Esophagus (tissue), 2 donors: ENCODE data around the gene MFSD12. TPM values are rescaled to one million over a fixed set of nuclear protein-coding genes. Genes with fewer than 3 reads are reported as not detected.

Source experiments
- H3K27ac ChIP-seq, 2 donors: one replicate each; pipeline ENCODE4 v1.5.1; 2013; ENCODE audit warnings: low read depth in 2 of 2, mild to moderate bottlenecking in 2 of 2, inconsistent platforms in 1 of 2, low read length in 1 of 2, moderate library complexity in 1 of 2
- H3K27me3 ChIP-seq, 2 donors: one replicate each; pipeline ENCODE4 v1.6.1; 2013; ENCODE audit warnings: low read length in 2 of 2, control low read depth in 1 of 2, mild to moderate bottlenecking in 1 of 2; ENCODE audit not compliant: insufficient read depth in 2 of 2, control insufficient read depth in 1 of 2
- H3K36me3 ChIP-seq, 2 donors: one replicate each; pipeline ENCODE4 v1.6.1; 2013; ENCODE audit warnings: low read length in 1 of 2; ENCODE audit not compliant: control insufficient read depth in 2 of 2, insufficient read depth in 2 of 2
- H3K4me1 ChIP-seq, 2 donors: one replicate each; pipeline ENCODE4 v1.6.1; 2013; ENCODE audit warnings: low read length in 1 of 2; ENCODE audit not compliant: control insufficient read depth in 2 of 2, insufficient read depth in 2 of 2
- H3K4me3 ChIP-seq, 2 donors: one replicate each; pipeline ENCODE4 v1.5.1; 2013; ENCODE audit warnings: low read length in 2 of 2, mild to moderate bottlenecking in 2 of 2, low read depth in 1 of 2, moderate library complexity in 1 of 2
- H3K9me3 ChIP-seq, 2 donors: one replicate each; pipeline ENCODE4 v1.6.1; 2013; ENCODE audit warnings: mild to moderate bottlenecking in 2 of 2, low read depth in 1 of 2, low read length in 1 of 2, moderate library complexity in 1 of 2; ENCODE audit not compliant: control insufficient read depth in 2 of 2, insufficient read depth in 1 of 2
- WGBS, 2 donors: extraction: QIAGEN DNeasy Blood & Tissue Kit; methylation state at CpG; one replicate each; pipeline ENCODE4 v1.1.7; 2013; 5-methylcytosine and 5-hydroxymethylcytosine counted together
- polyA plus RNA-seq, 2 donors: library from polyadenylated mRNA; stranded (reverse); fragments of 200-250 nt; gene quantifications; one replicate each; pipeline ENCODE4 v1.2.3, GENCODE V29; 2013
- donor health status: healthy with polysubstance abuse.
- donor health status: Bipolar disorder and iron deficiency.

MFSD12 gene
- polyA plus RNA-seq, 2 donors, result 26.8 to 27.5 TPM

DNA sequence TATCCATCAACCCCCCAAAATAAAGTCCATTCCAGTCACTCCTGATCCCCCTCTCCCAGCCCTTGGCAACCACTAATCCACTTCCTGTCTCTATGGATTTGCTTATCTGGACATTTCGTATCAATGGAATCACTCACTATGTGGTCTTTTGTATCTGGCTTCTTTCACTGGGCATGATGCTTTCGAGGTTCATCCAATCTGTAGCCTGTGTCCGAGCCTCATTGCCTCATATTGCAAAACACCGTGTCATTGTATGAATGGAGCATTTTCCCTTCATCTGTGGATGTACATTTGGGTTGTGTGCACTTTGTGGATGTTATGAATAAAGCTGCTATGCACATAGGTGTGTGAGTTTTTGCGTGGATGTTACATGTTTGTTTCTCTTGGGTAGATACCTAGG is 52.7 kb downstream of the MFSD12 start:
- Histone ChIP-seq H3K27me3 (no peaks in the 10 kb centered on the region), H3K9me3 (peaks cover 0 to 2% of the 10 kb centered on the region in 2 donors), H3K4me1 (peaks cover 10 to 19% of the 10 kb centered on the region in 2 donors), H3K36me3 (peaks cover 4 to 6% of the 10 kb centered on the region in 2 donors), H3K27ac (peak overlapping the region in 1 of 2 donors; percentile 97), H3K4me3 (no peak overlapping the region)
- WGBS, 2 donors, result 81 to 88% methylated on average over 5 of the region's 5 CpGs

- no peak overlapping the region for H3K4me3 ChIP-seq
- 84 to 86% methylated on average over 13 of the region's 13 CpGs for WGBS, 2 donors
- H3K36me3 ChIP-seq, result no peaks in the 10 kb centered on the region
- H3K9me3 ChIP-seq, result peaks cover 0 to 2% of the 10 kb centered on the region in 2 donors
- H3K27me3 ChIP-seq, result no peaks in the 10 kb centered on the region
- peaks cover 5 to 11% of the 10 kb centered on the region in 2 donors for H3K4me1 ChIP-seq
- no peak overlapping the region for H3K27ac ChIP-seq
Measured at GRCh38 chr19:3503036-3503572, 54.3 kb downstream of the MFSD12 start.

DNA sequence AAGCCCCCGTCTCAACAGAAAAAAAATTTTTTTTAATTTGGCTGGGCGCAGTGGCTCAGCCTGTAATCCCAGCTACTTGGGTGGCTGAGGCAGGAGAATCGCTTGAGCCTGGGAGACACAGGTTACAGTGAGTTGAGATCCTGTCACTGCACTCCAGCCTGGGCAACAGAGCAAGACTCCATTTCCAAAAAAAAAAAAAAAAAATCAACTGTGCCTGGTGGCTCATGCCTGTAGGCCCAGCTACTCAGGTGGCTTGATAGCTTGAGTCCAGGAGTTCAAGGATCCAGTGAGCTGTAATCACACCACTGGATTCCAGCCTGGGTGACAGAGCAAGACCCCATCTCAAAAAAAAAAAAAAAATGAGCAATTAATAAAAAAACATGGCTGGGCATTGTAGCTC is 55.6 kb downstream of the MFSD12 start:
- Histone ChIP-seq H3K9me3 (peaks cover 0 to 2% of the 10 kb centered on the region in 2 donors), H3K27ac (no peak overlapping the region), H3K4me1 (peaks cover 3% of the 10 kb centered on the region in 2 donors), H3K4me3 (no peak overlapping the region), H3K27me3 (no peaks in the 10 kb centered on the region), H3K36me3 (no peaks in the 10 kb centered on the region)
- 80 to 85% methylated on average over 3 of the region's 3 CpGs for WGBS, 2 donors

DNA sequence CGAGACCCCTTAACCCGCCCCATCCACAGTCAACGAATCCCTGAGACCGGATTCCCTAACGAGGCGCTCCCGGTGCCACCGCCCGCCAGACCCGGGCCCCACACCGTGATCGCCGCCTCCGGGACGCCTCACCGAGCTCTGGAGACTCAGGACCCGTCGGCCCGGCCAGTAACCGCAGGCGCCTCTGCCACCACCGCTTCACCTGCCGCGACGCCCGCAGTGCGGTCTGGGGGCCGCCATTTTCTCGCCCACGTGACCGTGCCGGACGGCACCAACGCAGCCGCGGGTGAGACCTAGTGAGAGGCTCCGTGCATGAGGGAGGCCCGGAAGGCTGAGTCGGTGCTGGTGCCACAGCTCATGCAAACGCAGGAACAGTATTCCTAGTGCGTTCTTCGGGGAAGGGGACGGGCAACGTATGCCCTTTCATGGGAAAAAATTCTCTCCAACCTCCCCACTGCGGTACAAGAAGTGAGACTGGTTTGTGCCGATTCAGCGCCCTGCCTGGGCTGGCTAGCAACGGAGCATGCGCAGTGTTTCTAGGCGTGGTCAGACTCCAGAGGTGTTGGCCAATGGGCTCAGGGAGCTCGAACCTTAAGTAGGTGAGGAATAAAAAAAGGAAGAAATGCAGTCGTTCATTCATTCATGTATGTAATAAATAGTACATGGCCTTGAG is 56.8 kb downstream of the MFSD12 start, which contains the start of gene DOHH:
TSS of gene DOHH (minus strand) at position 246 of the 673 bp plus-strand sequence. CDS start 3,860 bp downstream, outside the sequence.
- peak within 1 kb of the TSS; percentile 93 to 95 for H3K4me3 ChIP-seq
- H3K9me3 ChIP-seq, result no peaks in the 10 kb centered on the region
- peaks cover 0 to 10% of the 10 kb centered on the region in 2 donors for H3K36me3 ChIP-seq
- H3K27ac ChIP-seq, result peak within 1 kb of the TSS; percentile 88 to 92
- WGBS, 2 donors, result 0% methylated on average over 38 to 52 of the region's 52 CpGs
- no peaks in the 10 kb centered on the region for H3K27me3 ChIP-seq
- peaks cover 3% of the 10 kb centered on the region in 2 donors for H3K4me1 ChIP-seq

- H3K36me3 ChIP-seq, result peaks cover 0 to 12% of the 10 kb centered on the region in 2 donors
- peak overlapping the region; percentile 88 to 92 for H3K27ac ChIP-seq
- H3K27me3 ChIP-seq, result no peaks in the 10 kb centered on the region
- peaks cover 3% of the 10 kb centered on the region in 2 donors for H3K4me1 ChIP-seq
- peak overlapping the region; percentile 93 to 95 for H3K4me3 ChIP-seq
- 22 to 25% methylated on average over 18 of the region's 18 CpGs for WGBS, 2 donors
- H3K9me3 ChIP-seq, result no peaks in the 10 kb centered on the region
Measured at GRCh38 chr19:3499738-3500428, 57.5 kb downstream of the MFSD12 start.

GRCh38 chr19:3497757-3498520 is 59.4 kb downstream of the MFSD12 start:
- Histone ChIP-seq H3K36me3 (peaks cover 7 to 22% of the 10 kb centered on the region in 2 donors), H3K9me3 (no peaks in the 10 kb centered on the region), H3K4me3 (no peak overlapping the region), H3K27me3 (no peaks in the 10 kb centered on the region), H3K27ac (no peak overlapping the region), H3K4me1 (peaks cover 3% of the 10 kb centered on the region in 2 donors)
- 94 to 95% methylated on average over 5 of the region's 5 CpGs for WGBS, 2 donors

DNA sequence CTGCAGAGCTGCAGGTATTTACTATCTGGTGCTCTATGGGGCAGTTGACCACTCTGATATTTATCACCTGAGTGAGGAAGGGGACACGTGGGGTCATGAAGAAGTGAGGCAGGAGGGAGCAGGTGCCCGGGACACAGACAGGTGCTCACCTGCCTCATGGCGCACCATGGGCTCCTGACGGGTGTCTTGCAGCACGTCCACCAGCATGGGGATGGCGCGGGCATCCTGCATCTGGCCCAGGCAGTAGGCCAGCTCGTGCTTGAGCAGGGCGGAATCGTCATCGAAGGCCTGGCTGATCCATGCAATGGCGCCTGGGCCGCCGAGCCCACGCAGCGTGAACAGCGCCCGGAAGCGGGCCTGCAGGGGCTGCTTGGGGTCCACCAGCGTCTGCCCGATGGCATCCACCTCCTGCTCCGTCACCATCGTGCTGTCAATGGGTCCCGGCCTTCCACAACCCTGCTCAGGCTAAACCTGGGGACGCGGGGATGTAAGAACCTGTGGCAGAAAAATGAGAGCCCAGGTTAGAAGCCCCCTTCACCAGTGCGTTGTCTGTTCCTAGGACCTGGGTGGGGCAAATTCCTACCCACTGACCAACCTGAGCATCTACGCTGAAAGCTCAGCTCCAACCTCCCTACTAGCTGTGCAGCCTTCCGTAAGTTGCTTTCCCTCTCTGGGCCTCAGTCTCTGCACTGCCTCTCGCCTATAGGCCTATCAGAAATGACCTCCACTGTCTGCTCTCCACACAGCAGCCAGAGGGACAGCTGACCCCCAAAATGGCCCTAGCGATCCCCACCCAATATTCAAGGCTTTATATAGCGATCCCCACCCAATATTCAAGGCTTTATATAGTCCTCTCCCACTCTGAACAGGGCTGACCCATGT is 60.8 kb downstream of the MFSD12 start:
- peaks cover 13 to 30% of the 10 kb centered on the region in 2 donors for H3K36me3 ChIP-seq
- H3K9me3 ChIP-seq, result no peaks in the 10 kb centered on the region
- H3K27ac ChIP-seq, result no peak overlapping the region
- WGBS, 2 donors, result 95 to 97% methylated on average over 32 of the region's 32 CpGs
- no peak overlapping the region for H3K4me3 ChIP-seq
- H3K27me3 ChIP-seq, result no peaks in the 10 kb centered on the region
- H3K4me1 ChIP-seq, result peaks cover 3% of the 10 kb centered on the region in 2 donors

DNA sequence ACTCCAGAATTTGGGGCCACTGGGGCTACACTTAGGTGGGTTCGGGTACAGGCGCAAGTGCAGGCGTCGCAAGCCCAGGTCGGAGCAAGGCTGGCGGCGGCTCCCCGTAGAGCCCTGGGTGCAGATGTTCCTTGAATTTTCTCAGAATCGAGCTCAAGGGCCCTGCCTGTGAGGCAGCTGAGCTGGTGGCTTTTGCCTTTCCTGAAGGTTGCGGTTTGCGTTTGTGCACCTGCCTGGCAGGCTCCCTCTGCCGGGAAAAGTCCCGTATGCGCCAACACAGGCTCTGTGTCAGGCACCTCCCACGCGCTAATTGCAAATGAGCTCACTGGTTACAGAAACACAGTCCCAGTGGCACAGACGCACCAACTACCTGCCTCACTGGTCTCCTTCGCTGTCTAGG is 62.8 kb downstream of the MFSD12 start:
- WGBS, 2 donors, result 90 to 91% methylated on average over 18 of the region's 18 CpGs
- H3K9me3 ChIP-seq, result no peaks in the 10 kb centered on the region
- no peak overlapping the region for H3K4me3 ChIP-seq
- no peak overlapping the region for H3K27ac ChIP-seq
- no peaks in the 10 kb centered on the region for H3K4me1 ChIP-seq
- H3K36me3 ChIP-seq, result peaks cover 13 to 40% of the 10 kb centered on the region in 2 donors
- no peaks in the 10 kb centered on the region for H3K27me3 ChIP-seq
